ENCODE data around the gene SLC1A3.
A peak's percentile ranks its signal among the peaks of the same experiment; 100 is the strongest.

The SLC1A3 gene

GRCh38 chr5:36705055-36705454, 98.6 kb downstream of the SLC1A3 start:
- no peak overlapping the region for H3K27ac Mint-ChIP-seq
- ATAC-seq (replicated peaks) (no peak), DNase-seq (no peak)
- peaks cover 21 to 38% of the 10 kb centered on the region in 2 donors for H3K4me1 Mint-ChIP-seq
- H3K27me3 Mint-ChIP-seq: no peaks in the 10 kb centered on the region
- peaks cover 2 to 4% of the 10 kb centered on the region in 2 donors for H3K9me3 Mint-ChIP-seq
- peaks cover 27 to 43% of the 10 kb centered on the region in 2 donors for H3K36me3 Mint-ChIP-seq
- H3K4me3 Mint-ChIP-seq: no peak overlapping the region

- no peak overlapping the region for H3K27ac Mint-ChIP-seq
- no peak overlapping the region for H3K4me3 Mint-ChIP-seq
- H3K9me3 Mint-ChIP-seq: peaks cover 2 to 4% of the 10 kb centered on the region in 2 donors
- peaks cover 29 to 50% of the 10 kb centered on the region in 2 donors for H3K36me3 Mint-ChIP-seq
- no peaks in the 10 kb centered on the region for H3K27me3 Mint-ChIP-seq
- peaks cover 10 to 29% of the 10 kb centered on the region in 2 donors for H3K4me1 Mint-ChIP-seq
- ATAC-seq (replicated peaks) (no peak), DNase-seq (no peak)
These were observed 100.3 kb downstream of the SLC1A3 start for GRCh38 chr5:36706662-36707061.

GRCh38 chr5:36708996-36709395, 102.6 kb downstream of the SLC1A3 start:
- Mint-ChIP-seq H3K27me3 (no peaks in the 10 kb centered on the region), H3K9me3 (peaks cover 2% of the 10 kb centered on the region in 2 donors), H3K36me3 (peaks cover 23 to 40% of the 10 kb centered on the region in 2 donors), H3K4me1 (peaks cover 3 to 14% of the 10 kb centered on the region in 2 donors), H3K4me3 (no peak overlapping the region), H3K27ac (no peak overlapping the region)
- DNase-seq: no peak
- ATAC-seq (replicated peaks): no peak

GRCh38 chr5:36710039-36710438, 103.6 kb downstream of the SLC1A3 start:
- ATAC-seq (replicated peaks): no peak

GRCh38 chr5:36712706-36713105, 106.3 kb downstream of the SLC1A3 start:
- DNase-seq (no peak), ATAC-seq (replicated peaks) (no peak)
- H3K4me1 Mint-ChIP-seq: peaks cover 2 to 11% of the 10 kb centered on the region in 2 donors
- no peak overlapping the region for H3K4me3 Mint-ChIP-seq
- peaks cover 14 to 27% of the 10 kb centered on the region in 2 donors for H3K36me3 Mint-ChIP-seq
- H3K27me3 Mint-ChIP-seq: no peaks in the 10 kb centered on the region
- H3K9me3 Mint-ChIP-seq: peaks cover 2% of the 10 kb centered on the region in 2 donors
- H3K27ac Mint-ChIP-seq: no peak overlapping the region

More at GRCh38 chr5:36710039-36710438, 103.6 kb downstream of the SLC1A3 start:
- Mint-ChIP-seq H3K4me3 (no peak overlapping the region), H3K4me1 (peaks cover 0 to 11% of the 10 kb centered on the region in 2 donors), H3K27me3 (no peaks in the 10 kb centered on the region), H3K36me3 (peaks cover 17 to 33% of the 10 kb centered on the region in 2 donors), H3K27ac (no peak overlapping the region), H3K9me3 (peaks cover 2% of the 10 kb centered on the region in 2 donors)
- DNase-seq: no peak

GRCh38 chr5:36713541-36713940, 107.1 kb downstream of the SLC1A3 start:
- peaks cover 11 to 23% of the 10 kb centered on the region in 2 donors for H3K36me3 Mint-ChIP-seq
- H3K4me1 Mint-ChIP-seq: peaks cover 4 to 16% of the 10 kb centered on the region in 2 donors
- H3K4me3 Mint-ChIP-seq: no peak overlapping the region
- ATAC-seq (replicated peaks): peak in 1 of 2 donors; percentile 29
- H3K27me3 Mint-ChIP-seq: no peaks in the 10 kb centered on the region
- H3K9me3 Mint-ChIP-seq: no peaks in the 10 kb centered on the region
- no peak for DNase-seq
- no peak overlapping the region for H3K27ac Mint-ChIP-seq

GRCh38 chr5:36717131-36717695, 110.8 kb downstream of the SLC1A3 start:
- Mint-ChIP-seq H3K27ac (no peak overlapping the region), H3K9me3 (no peaks in the 10 kb centered on the region), H3K36me3 (peaks cover 6 to 12% of the 10 kb centered on the region in 2 donors), H3K4me1 (peaks cover 17 to 33% of the 10 kb centered on the region in 2 donors), H3K27me3 (no peaks in the 10 kb centered on the region), H3K4me3 (no peak overlapping the region)
- no peak for ATAC-seq (replicated peaks)
- DNase-seq: no peak

GRCh38 chr5:36719282-36719681, 112.9 kb downstream of the SLC1A3 start:
- ATAC-seq (replicated peaks) (no peak), DNase-seq (no peak)
- Mint-ChIP-seq H3K9me3 (peaks cover 0 to 2% of the 10 kb centered on the region in 2 donors), H3K4me3 (no peak overlapping the region), H3K27ac (no peak overlapping the region), H3K36me3 (peaks cover 6 to 13% of the 10 kb centered on the region in 2 donors), H3K4me1 (peaks cover 34 to 49% of the 10 kb centered on the region in 2 donors), H3K27me3 (no peaks in the 10 kb centered on the region)

- no peak for ATAC-seq (replicated peaks)
- H3K36me3 Mint-ChIP-seq: peaks cover 3 to 9% of the 10 kb centered on the region in 2 donors
- peaks cover 43 to 60% of the 10 kb centered on the region in 2 donors for H3K4me1 Mint-ChIP-seq
- H3K4me3 Mint-ChIP-seq: peak overlapping the region in 1 of 2 donors; percentile 39
- H3K27me3 Mint-ChIP-seq: no peaks in the 10 kb centered on the region
- peaks cover 0 to 2% of the 10 kb centered on the region in 2 donors for H3K9me3 Mint-ChIP-seq
- no peak for DNase-seq
- no peak overlapping the region for H3K27ac Mint-ChIP-seq
These were observed 114.3 kb downstream of the SLC1A3 start for GRCh38 chr5:36720688-36721087.

GRCh38 chr5:36721664-36722235, 115.3 kb downstream of the SLC1A3 start:
- no peaks in the 10 kb centered on the region for H3K27me3 Mint-ChIP-seq
- H3K4me3 Mint-ChIP-seq: peak overlapping the region; percentile 0 to 43
- H3K36me3 Mint-ChIP-seq: peaks cover 3 to 9% of the 10 kb centered on the region in 2 donors
- ATAC-seq (replicated peaks): no peak
- H3K9me3 Mint-ChIP-seq: peaks cover 0 to 2% of the 10 kb centered on the region in 2 donors
- H3K27ac Mint-ChIP-seq: peak overlapping the region; percentile 20
- H3K4me1 Mint-ChIP-seq: peaks cover 43 to 64% of the 10 kb centered on the region in 2 donors
- DNase-seq: no peak

GRCh38 chr5:36722900-36723299, 116.5 kb downstream of the SLC1A3 start:
- DNase-seq: peak; percentile 44
- H3K4me1 Mint-ChIP-seq: peaks cover 43 to 66% of the 10 kb centered on the region in 2 donors
- peak overlapping the region; percentile 90 for H3K27ac Mint-ChIP-seq
- peaks cover 3 to 9% of the 10 kb centered on the region in 2 donors for H3K36me3 Mint-ChIP-seq
- H3K27me3 Mint-ChIP-seq: no peaks in the 10 kb centered on the region
- peaks cover 0 to 2% of the 10 kb centered on the region in 2 donors for H3K9me3 Mint-ChIP-seq
- ATAC-seq (replicated peaks): peak; percentile 57 to 59
- H3K4me3 Mint-ChIP-seq: peak overlapping the region; percentile 72 to 78

- DNase-seq (peak; percentile 58), ATAC-seq (replicated peaks) (peak; percentile 72 to 74)
- Mint-ChIP-seq H3K4me3 (peak overlapping the region; percentile 78 to 85), H3K9me3 (peaks cover 0 to 2% of the 10 kb centered on the region in 2 donors), H3K27ac (peak overlapping the region; percentile 90), H3K36me3 (peaks cover 3 to 9% of the 10 kb centered on the region in 2 donors), H3K4me1 (peaks cover 41 to 64% of the 10 kb centered on the region in 2 donors), H3K27me3 (no peaks in the 10 kb centered on the region)
These were observed 117.5 kb downstream of the SLC1A3 start for GRCh38 chr5:36723912-36724311.

- H3K4me3 Mint-ChIP-seq: peak overlapping the region; percentile 78 to 85
- peak overlapping the region; percentile 90 for H3K27ac Mint-ChIP-seq
- DNase-seq: peak; percentile 81
- H3K9me3 Mint-ChIP-seq: peaks cover 0 to 2% of the 10 kb centered on the region in 2 donors
- H3K27me3 Mint-ChIP-seq: no peaks in the 10 kb centered on the region
- peaks cover 41 to 66% of the 10 kb centered on the region in 2 donors for H3K4me1 Mint-ChIP-seq
- H3K36me3 Mint-ChIP-seq: peaks cover 3 to 9% of the 10 kb centered on the region in 2 donors
- ATAC-seq (replicated peaks): peak; percentile 83 to 84
These were observed 118.3 kb downstream of the SLC1A3 start for GRCh38 chr5:36724467-36725332.

GRCh38 chr5:36726317-36726716, 119.9 kb downstream of the SLC1A3 start:
- no peak for DNase-seq
- peaks cover 0 to 2% of the 10 kb centered on the region in 2 donors for H3K9me3 Mint-ChIP-seq
- ATAC-seq (replicated peaks): no peak
- H3K27ac Mint-ChIP-seq: no peak overlapping the region
- no peak overlapping the region for H3K4me3 Mint-ChIP-seq
- peaks cover 3 to 9% of the 10 kb centered on the region in 2 donors for H3K36me3 Mint-ChIP-seq
- no peaks in the 10 kb centered on the region for H3K27me3 Mint-ChIP-seq
- H3K4me1 Mint-ChIP-seq: peaks cover 36 to 52% of the 10 kb centered on the region in 2 donors
